Measurements from ENCODE around the gene DNAH14.

- no peak for TF ChIP-seq TAF1 (IDR thresholded peaks at IDR 0.05; ENCODE audit: low read depth)
- no peak for TF ChIP-seq CTCF (IDR thresholded peaks at IDR 0.05; ENCODE audit: poor library complexity, severe bottlenecking)
- no peak for TF ChIP-seq EP300 (conservative IDR thresholded peaks at IDR 0.05; ENCODE audit: poor library complexity, severe bottlenecking)
- no peak for TF ChIP-seq EZH2 (IDR thresholded peaks at IDR 0.05; ENCODE audit: borderline replicate concordance, insufficient read depth, low read length, poor library complexity, severe bottlenecking)
- no peak for TF ChIP-seq MXI1 (conservative IDR thresholded peaks at IDR 0.05; ENCODE audit: poor library complexity, severe bottlenecking)
- no peak for TF ChIP-seq REST (IDR thresholded peaks at IDR 0.05; ENCODE audit: borderline replicate concordance)
- no peak for TF ChIP-seq POLR2AphosphoS5 (IDR thresholded peaks at IDR 0.05)
- TF ChIP-seq RAD21 (conservative IDR thresholded peaks at IDR 0.05): no peak
These were observed 442.0 kb downstream of the DNAH14 start for GRCh38 chr1:225371366-225372010.
